ENCODE results near the gene TRO. TPM values are rescaled to one million over a fixed set of nuclear protein-coding genes. Genes with fewer than 3 reads are reported as not detected.
A peak's percentile ranks its signal among the peaks of the same experiment; 100 is the strongest.

TRO gene
- 47.0 TPM for total RNA-seq

- peak; percentile 79 for DNase-seq
Measured at GRCh38 chrX:54920610-54921426, at the start of gene TRO. TSS of gene TRO (plus strand) at chrX:54920824. CDS start at chrX:54922247, 1,423 bp downstream.

GRCh38 chrX:54885740-54886139, 34.9 kb upstream of the TRO start:
- no peak for DNase-seq

- peak; percentile 5 for DNase-seq
Measured at GRCh38 chrX:54891573-54891972, 29.1 kb upstream of the TRO start.

GRCh38 chrX:54894159-54894558, 26.5 kb upstream of the TRO start:
- DNase-seq, result no peak

GRCh38 chrX:54909941-54910340, 10.7 kb upstream of the TRO start:
- no peak for DNase-seq

- DNase-seq, result peak; percentile 94
Measured at GRCh38 chrX:54921427-54922021, 900 bp downstream of the TRO start.

- DNase-seq, result peak; percentile 34
Measured at GRCh38 chrX:54922547-54922946, 1.9 kb downstream of the TRO start.

GRCh38 chrX:54923376-54923775, 2.8 kb downstream of the TRO start:
- no peak for DNase-seq

- no peak for DNase-seq
Measured at GRCh38 chrX:54926978-54927377, 6.4 kb downstream of the TRO start.

- no peak for DNase-seq
Measured at GRCh38 chrX:54928876-54929275, 8.3 kb downstream of the TRO start.

- no peak for DNase-seq
Measured at GRCh38 chrX:54930291-54931049, 9.8 kb downstream of the TRO start.

- no peak for DNase-seq
Measured at GRCh38 chrX:54931107-54931506, 10.5 kb downstream of the TRO start.

- DNase-seq, result no peak
Measured at GRCh38 chrX:54933150-54933826, 12.7 kb downstream of the TRO start.

GRCh38 chrX:54934058-54934457, 13.4 kb downstream of the TRO start:
- DNase-seq, result no peak

GRCh38 chrX:54934890-54935289, 14.3 kb downstream of the TRO start:
- DNase-seq, result no peak

GRCh38 chrX:54935306-54935705, 14.7 kb downstream of the TRO start:
- no peak for DNase-seq

- no peak for DNase-seq
Measured at GRCh38 chrX:54937416-54937815, 16.8 kb downstream of the TRO start.

- DNase-seq, result no peak
Measured at GRCh38 chrX:54944816-54945215, 24.2 kb downstream of the TRO start.

GRCh38 chrX:54945224-54945623, 24.6 kb downstream of the TRO start:
- DNase-seq, result no peak

GRCh38 chrX:54950730-54951375, 30.2 kb downstream of the TRO start:
- DNase-seq, result no peak

- DNase-seq, result no peak
Measured at GRCh38 chrX:54961750-54962149, 41.1 kb downstream of the TRO start.

All from tongue (tissue), 2 donors.